Spleen (tissue), 7 donors: Measurements from ENCODE around the gene ZBTB7A.

ENCODE experiments used
- POLR2A ChIP-seq, 3 donors: fragments of 450-650 bp; IDR thresholded peaks; one replicate each; pipeline ENCODE4 v1.5.1; 2017; ENCODE audit warnings: antibody characterized with exemption in 3 of 3, mild to moderate bottlenecking in 1 of 3
- TF ChIP-seq, protein P1 (sequence below), 11 experiments: fragments of 200-600 bp in 7 of 11; fragments of 450-650 bp in 4 of 11; sonication (generic) in 4 of 11; IDR thresholded peaks in 8 of 11; conservative IDR thresholded peaks in 3 of 11; 1 replicate in 7 of 11; 2 replicates in 4 of 11; pipeline versions ENCODE4 v1.4.0 to v1.8.0; 2016 to 2021; ENCODE audit warnings: antibody characterized with exemption in 11 of 11, inconsistent platforms in 4 of 11, mild to moderate bottlenecking in 1 of 11
- donor health status: DM: no; HTN: no; CAD: no; lungs with moderate emphysema.
- donor health status: DM: no; HTN: no; CAD: no.
- donor health status: DM: no; HTN: no; CAD: no.

DNA sequence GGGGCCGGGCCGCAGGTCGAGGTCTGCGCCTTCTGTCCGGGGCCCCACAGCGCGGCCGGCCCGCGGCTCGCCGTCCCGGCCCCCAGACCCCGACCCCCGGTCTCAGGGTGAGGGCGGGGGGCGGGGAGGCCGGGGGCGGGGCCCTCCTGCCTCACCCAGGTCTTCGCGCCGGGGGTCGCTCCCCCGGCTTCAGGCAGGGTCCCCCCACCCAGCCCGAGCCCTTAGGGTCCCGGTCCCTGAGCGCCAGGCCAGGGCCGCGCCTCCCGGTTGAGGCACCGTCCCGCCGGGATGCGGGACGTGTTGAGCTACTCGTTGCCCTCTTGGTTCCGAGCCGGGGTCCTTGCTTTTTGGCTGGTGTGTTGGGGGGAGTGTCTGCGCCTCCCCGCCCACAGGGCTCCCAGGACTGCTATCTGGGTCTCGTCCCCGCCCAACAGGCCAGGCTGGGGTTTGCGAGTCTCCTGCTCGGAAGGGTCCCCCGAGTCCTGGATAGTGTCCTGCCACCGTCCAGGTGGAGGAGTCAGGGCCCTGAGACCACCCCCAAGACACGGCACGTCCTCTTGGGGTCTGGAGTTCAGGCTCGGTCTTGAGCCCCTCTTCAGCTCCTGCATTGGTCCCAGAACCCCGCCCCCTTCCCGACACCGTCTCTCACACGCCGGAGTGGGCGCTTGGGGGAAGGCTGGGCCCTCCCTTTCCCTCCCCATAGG, 58.7 kb downstream of the ZBTB7A start:
- TF ChIP-seq, protein P1, sequence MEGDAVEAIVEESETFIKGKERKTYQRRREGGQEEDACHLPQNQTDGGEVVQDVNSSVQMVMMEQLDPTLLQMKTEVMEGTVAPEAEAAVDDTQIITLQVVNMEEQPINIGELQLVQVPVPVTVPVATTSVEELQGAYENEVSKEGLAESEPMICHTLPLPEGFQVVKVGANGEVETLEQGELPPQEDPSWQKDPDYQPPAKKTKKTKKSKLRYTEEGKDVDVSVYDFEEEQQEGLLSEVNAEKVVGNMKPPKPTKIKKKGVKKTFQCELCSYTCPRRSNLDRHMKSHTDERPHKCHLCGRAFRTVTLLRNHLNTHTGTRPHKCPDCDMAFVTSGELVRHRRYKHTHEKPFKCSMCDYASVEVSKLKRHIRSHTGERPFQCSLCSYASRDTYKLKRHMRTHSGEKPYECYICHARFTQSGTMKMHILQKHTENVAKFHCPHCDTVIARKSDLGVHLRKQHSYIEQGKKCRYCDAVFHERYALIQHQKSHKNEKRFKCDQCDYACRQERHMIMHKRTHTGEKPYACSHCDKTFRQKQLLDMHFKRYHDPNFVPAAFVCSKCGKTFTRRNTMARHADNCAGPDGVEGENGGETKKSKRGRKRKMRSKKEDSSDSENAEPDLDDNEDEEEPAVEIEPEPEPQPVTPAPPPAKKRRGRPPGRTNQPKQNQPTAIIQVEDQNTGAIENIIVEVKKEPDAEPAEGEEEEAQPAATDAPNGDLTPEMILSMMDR (IDR thresholded peaks at IDR 0.05 in 8 of 11, conservative IDR thresholded peaks at IDR 0.05 in 3 of 11), result no peak
- no peak for TF ChIP-seq POLR2A (IDR thresholded peaks at IDR 0.05)
